GM12865 (cell line): ENCODE results near the gene APCDD1L.

Experiments
- DNase-seq: peaks from one replicate; pipeline ENCODE4 v3.0.0; 2010; ENCODE audit warnings: low read depth
- H3K4me3 ChIP-seq: 2 replicates; pipeline ENCODE4 v1.5.1; 2011; ENCODE audit warnings: mild to moderate bottlenecking, low read depth, low read length, control low read depth
- TF ChIP-seq, protein P1 (sequence below): IDR thresholded peaks from 2 replicates; pipeline ENCODE4 v1.5.1; 2011; ENCODE audit warnings: low read length, control low read depth, low read depth, inconsistent platforms; ENCODE audit not compliant: insufficient read depth; ENCODE audit errors: missing control alignments

APCDD1L gene

GRCh38 chr20:58463256-58463655, 51.9 kb downstream of the APCDD1L start:
- no peak overlapping the region for H3K4me3 ChIP-seq
- DNase-seq, result no peak
- TF ChIP-seq, protein P1, sequence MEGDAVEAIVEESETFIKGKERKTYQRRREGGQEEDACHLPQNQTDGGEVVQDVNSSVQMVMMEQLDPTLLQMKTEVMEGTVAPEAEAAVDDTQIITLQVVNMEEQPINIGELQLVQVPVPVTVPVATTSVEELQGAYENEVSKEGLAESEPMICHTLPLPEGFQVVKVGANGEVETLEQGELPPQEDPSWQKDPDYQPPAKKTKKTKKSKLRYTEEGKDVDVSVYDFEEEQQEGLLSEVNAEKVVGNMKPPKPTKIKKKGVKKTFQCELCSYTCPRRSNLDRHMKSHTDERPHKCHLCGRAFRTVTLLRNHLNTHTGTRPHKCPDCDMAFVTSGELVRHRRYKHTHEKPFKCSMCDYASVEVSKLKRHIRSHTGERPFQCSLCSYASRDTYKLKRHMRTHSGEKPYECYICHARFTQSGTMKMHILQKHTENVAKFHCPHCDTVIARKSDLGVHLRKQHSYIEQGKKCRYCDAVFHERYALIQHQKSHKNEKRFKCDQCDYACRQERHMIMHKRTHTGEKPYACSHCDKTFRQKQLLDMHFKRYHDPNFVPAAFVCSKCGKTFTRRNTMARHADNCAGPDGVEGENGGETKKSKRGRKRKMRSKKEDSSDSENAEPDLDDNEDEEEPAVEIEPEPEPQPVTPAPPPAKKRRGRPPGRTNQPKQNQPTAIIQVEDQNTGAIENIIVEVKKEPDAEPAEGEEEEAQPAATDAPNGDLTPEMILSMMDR, result no peak

DNA sequence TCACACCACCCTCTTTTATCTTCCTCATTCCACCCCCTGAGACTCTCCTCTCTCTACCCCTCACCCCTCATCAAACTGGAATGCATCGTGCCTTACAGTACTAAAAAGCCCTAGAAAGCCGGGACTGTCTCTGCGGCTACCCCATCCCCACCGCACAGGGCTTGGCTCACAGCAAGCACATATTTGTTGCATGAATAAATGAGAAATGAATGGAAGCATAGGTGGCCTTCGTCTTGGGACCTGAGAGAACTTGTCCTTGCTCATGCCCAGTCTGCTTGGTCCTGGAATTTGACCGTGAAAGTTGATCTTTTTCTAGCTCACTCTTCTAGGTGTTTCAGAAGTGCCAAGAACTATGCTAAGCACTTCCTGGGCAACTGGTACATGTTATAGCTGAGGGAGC, 53.3 kb downstream of the APCDD1L start:
- TF ChIP-seq, protein P1, result no peak
- no peak for DNase-seq
- no peak overlapping the region for H3K4me3 ChIP-seq

DNA sequence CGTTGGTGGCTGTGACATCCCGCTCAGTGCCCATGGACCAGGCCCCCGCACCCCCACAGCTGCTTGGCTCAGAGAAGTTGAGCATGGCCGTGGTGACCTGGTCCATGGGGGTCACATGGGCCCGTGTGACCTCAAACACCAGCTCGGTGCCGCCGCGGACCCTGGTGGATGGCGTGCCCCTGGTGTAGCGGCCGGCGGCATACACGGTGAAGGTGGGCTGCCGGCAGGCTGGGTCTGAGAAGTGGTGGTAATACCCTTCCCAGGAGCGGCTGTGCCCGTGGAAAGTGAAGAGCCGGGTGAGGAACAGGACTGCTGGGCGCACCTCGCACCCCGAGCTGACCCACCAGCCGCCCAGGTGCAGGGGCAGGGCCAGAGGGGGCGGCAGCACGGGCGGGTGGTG, 54.1 kb downstream of the APCDD1L start:
- no peak for DNase-seq
- TF ChIP-seq, protein P1, result no peak
- no peak overlapping the region for H3K4me3 ChIP-seq

DNA sequence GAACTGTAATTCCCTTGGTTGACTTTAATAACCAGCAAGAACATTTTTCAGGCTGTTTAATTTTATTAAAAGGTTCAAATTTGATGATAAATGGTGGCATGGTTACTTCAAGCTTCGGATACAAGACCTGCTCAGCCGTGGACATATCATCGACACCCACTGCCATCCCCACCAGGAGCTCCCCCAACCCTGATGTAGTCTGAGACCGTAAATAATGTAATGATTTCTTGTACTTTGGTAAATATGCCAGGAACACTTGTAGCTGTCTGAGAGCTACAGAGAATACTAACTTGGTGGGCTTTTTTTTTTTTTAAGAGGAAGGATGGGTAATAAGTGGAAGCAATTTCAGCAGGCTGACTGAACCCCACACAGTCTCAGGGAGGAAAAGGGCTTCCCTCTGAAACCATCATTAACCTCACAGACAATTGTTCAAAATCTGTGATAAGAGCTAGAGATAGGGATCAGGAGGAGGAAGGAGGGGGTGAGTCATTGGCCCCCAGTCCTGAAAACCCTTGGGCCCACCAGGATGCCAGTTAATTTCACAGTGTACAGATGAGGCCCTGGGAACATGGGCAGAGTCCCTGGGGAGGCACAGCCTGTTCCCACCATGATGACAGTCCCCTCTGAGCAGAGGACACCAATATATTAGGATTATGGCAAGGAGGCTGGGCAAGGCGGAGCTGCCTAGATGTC, 56.0 kb downstream of the APCDD1L start:
- TF ChIP-seq, protein P1, result no peak
- H3K4me3 ChIP-seq, result no peak overlapping the region
- peak; percentile 31 for DNase-seq

GRCh38 chr20:58458342-58459057, 56.7 kb downstream of the APCDD1L start:
- DNase-seq, result peak; percentile 95
- peak overlapping the region; percentile 43 for H3K4me3 ChIP-seq
- TF ChIP-seq, protein P1, result no peak

GRCh38 chr20:58457083-58457695, 58.0 kb downstream of the APCDD1L start:
- TF ChIP-seq, protein P1, result no peak
- no peak for DNase-seq
- H3K4me3 ChIP-seq, result peak overlapping the region; percentile 43
